ENCODE data around the gene GRM2. TPM values are rescaled to one million over a fixed set of nuclear protein-coding genes. Genes with fewer than 3 reads are reported as not detected.

The GRM2 gene
- total and polyA plus RNA-seq, 2 of the 8 experiments (the other 6 are each of a cell fraction or from before 2014, with no cell fraction given), result 3.9 to 10.5 TPM

DNA sequence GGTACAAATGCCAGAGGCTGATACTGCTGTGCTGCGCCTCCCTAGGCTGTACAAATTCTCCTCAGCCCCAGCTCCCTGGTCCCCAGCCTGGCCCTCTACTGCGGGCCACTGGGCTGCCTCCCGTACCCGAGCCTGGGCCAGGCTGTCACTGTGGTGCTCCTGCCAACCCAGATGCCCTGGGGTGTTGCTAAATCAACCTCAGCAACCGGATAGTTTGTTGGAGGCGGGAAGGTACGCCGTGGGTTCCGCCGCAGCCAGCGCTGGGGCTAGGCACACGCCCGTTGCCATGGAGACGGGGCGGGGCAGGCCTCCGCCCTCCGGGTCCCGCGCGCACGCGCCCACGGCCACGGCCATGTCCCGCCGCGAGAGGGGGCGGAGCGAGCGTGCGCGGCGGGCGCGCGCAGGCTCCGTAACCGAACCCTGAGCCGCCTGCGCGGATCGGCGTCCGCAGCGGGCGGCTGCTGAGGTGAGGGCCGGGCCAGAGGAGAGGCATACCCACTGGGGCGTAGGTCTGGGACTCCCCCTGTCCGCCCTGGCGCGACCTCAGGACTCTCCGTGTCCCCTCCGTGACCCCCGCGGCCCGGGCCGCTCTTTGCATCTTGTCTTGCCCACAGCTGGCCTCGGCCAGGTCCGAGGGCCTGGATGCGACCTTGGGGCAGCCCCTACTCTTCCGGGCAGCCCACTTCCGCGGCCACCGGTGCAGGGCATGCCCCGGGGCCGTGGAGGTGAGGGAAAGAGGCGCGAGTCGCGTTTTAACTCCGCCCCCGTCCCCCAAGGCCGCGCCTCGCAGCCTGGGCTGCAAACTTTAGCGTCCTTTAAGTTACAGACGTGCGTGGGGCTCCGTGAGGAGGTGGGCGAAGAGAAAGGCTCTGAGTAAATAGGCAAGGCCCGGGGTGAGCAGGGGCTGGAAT, 35.8 kb upstream of the GRM2 start, which contains the start of gene TEX264 (continued):
- TF ChIP-seq, protein P1, sequence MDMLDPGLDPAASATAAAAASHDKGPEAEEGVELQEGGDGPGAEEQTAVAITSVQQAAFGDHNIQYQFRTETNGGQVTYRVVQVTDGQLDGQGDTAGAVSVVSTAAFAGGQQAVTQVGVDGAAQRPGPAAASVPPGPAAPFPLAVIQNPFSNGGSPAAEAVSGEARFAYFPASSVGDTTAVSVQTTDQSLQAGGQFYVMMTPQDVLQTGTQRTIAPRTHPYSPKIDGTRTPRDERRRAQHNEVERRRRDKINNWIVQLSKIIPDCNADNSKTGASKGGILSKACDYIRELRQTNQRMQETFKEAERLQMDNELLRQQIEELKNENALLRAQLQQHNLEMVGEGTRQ (IDR thresholded peaks at IDR 0.05; ENCODE audit: low read length), result no peak
- TF ChIP-seq GABPA (IDR thresholded peaks at IDR 0.05; ENCODE audit: borderline replicate concordance, insufficient read depth, low read length) (0 out of 2 replicates have a peak, but pooled peaks have one; percentile 42), SIN3A (conservative IDR thresholded peaks at IDR 0.05 in 1 of 2, IDR thresholded peaks at IDR 0.05 in 1 of 2; ENCODE audit: low read depth in 1 of 2, low read length in 2 of 2) (peak; percentile 56 to 60; a peak in 2 of 4 replicates), HDAC2 (IDR thresholded peaks at IDR 0.05; ENCODE audit: borderline replicate concordance in 1 of 2, low read depth in 2 of 2, low read length in 2 of 2) (0 out of 4 replicates have a peak, but pooled peaks have one; percentile 5 to 65), KDM4A (IDR thresholded peaks at IDR 0.05; ENCODE audit: low read depth, low read length, severe bottlenecking) (peak; percentile 66), EZH2 (IDR thresholded peaks at IDR 0.05; ENCODE audit: low read depth, low read length, severe bottlenecking) (no peak), CBX8 (IDR thresholded peaks at IDR 0.05; ENCODE audit: borderline replicate concordance, low read depth, low read length) (no peak), TAF1 (IDR thresholded peaks at IDR 0.05; ENCODE audit: low read depth, low read length) (peak; percentile 51; the same call in 1 of the 2 replicates), RXRA (IDR thresholded peaks at IDR 0.05; ENCODE audit: insufficient read depth, low read depth, low read length) (no peak), SIRT6 (IDR thresholded peaks at IDR 0.05; ENCODE audit: low read length) (no peak), ZNF274 (IDR thresholded peaks at IDR 0.05; ENCODE audit: borderline replicate concordance, extremely low read depth, low read length) (no peak), TEAD4 (IDR thresholded peaks at IDR 0.05; ENCODE audit: low read depth, low read length) (no peak)
- TF ChIP-seq, protein P2, sequence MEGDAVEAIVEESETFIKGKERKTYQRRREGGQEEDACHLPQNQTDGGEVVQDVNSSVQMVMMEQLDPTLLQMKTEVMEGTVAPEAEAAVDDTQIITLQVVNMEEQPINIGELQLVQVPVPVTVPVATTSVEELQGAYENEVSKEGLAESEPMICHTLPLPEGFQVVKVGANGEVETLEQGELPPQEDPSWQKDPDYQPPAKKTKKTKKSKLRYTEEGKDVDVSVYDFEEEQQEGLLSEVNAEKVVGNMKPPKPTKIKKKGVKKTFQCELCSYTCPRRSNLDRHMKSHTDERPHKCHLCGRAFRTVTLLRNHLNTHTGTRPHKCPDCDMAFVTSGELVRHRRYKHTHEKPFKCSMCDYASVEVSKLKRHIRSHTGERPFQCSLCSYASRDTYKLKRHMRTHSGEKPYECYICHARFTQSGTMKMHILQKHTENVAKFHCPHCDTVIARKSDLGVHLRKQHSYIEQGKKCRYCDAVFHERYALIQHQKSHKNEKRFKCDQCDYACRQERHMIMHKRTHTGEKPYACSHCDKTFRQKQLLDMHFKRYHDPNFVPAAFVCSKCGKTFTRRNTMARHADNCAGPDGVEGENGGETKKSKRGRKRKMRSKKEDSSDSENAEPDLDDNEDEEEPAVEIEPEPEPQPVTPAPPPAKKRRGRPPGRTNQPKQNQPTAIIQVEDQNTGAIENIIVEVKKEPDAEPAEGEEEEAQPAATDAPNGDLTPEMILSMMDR (IDR thresholded peaks at IDR 0.05; ENCODE audit: control extremely low read depth in 1 of 3, insufficient read depth in 1 of 3, low read depth in 1 of 3, low read length in 3 of 3), result no peak

All from H1 (cell line).